Ishikawa (cell line): ENCODE results near the gene CRTAC1.

ENCODE experiments used
- CEBPB ChIP-seq: IDR thresholded peaks from 2 replicates; pipeline ENCODE4 v1.6.1; 2012
- CREB1 ChIP-seq: IDR thresholded peaks from 2 replicates; pipeline ENCODE4 v1.6.1; 2012; ENCODE audit warnings: low read depth
- EGR1 ChIP-seq: IDR thresholded peaks from 2 replicates; pipeline ENCODE4 v1.6.1; 2012
- EP300 ChIP-seq: IDR thresholded peaks from 2 replicates; pipeline ENCODE4 v1.6.1; 2012; ENCODE audit warnings: borderline replicate concordance
- FOXM1 ChIP-seq: IDR thresholded peaks from 2 replicates; pipeline ENCODE4 v1.6.1; 2012; ENCODE audit warnings: low read depth, borderline replicate concordance
- NFIC ChIP-seq: IDR thresholded peaks from 2 replicates; pipeline ENCODE4 v1.6.1; 2012
- RAD21 ChIP-seq: IDR thresholded peaks from 2 replicates; pipeline ENCODE4 v1.6.1; 2012; ENCODE audit warnings: low read depth
- TAF1 ChIP-seq: IDR thresholded peaks from 2 replicates; pipeline ENCODE4 v1.6.1; 2012; ENCODE audit warnings: low read depth, mild to moderate bottlenecking
- TCF12 ChIP-seq: IDR thresholded peaks from 2 replicates; pipeline ENCODE4 v1.6.1; 2012; ENCODE audit warnings: low read depth
- TEAD4 ChIP-seq: IDR thresholded peaks from 2 replicates; pipeline ENCODE4 v1.6.1; 2012
- YY1 ChIP-seq: IDR thresholded peaks from 2 replicates; pipeline ENCODE4 v1.6.1; 2012; ENCODE audit warnings: low read depth
- ZBTB7A ChIP-seq: IDR thresholded peaks from 2 replicates; pipeline ENCODE4 v1.6.1; 2012; ENCODE audit warnings: low read depth
- TF ChIP-seq, protein P1 (sequence below): IDR thresholded peaks from 2 replicates; pipeline ENCODE4 v1.6.1; 2012
- TF ChIP-seq, protein P2 (sequence below): IDR thresholded peaks from 2 replicates; pipeline ENCODE4 v1.6.1; 2012
- TF ChIP-seq, protein P3 (sequence below): IDR thresholded peaks from 2 replicates; pipeline ENCODE4 v1.6.1; 2012; ENCODE audit warnings: low read depth, mild to moderate bottlenecking

The CRTAC1 gene

DNA sequence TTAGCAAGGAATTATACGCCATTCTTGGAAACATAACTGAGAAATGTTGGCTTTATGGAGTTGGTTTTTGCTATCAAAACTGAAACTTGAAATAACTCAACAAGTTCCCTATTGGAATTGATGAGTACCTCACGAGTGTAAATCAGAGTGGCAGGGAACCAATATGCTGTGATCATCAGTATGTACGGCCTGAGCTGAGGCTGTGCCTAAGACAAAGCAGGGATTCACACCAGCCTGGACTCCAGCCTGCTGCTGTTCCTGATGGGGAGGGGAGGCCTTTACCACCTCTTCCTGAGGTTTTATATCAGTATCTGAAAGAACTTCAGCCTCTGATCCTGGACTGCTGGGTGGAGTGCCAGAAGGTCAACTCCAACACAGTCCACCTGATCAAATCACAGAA is 52.7 kb downstream of the CRTAC1 start:
- no peak for TF ChIP-seq EGR1
- TF ChIP-seq, protein P1, sequence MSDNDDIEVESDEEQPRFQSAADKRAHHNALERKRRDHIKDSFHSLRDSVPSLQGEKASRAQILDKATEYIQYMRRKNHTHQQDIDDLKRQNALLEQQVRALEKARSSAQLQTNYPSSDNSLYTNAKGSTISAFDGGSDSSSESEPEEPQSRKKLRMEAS: no peak

DNA sequence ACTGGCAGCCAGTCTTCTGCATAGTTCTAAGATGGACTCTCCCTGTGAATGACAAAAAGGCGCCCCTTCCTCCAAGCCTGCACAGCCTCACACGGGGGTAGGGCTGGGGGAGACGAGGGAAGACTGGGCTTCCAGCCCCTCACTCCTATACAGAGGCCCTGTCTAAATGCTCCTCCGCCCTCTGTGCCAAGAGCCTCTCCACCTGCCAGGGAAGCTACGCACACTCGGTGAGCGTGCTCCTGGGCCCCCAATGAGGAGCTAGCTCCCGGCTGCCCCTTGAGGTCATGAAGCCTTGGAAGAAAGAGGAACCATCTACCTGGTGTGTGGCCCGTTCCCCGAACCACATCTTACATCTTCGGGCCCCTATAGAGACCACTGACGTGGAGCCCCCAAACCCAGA is 54.8 kb downstream of the CRTAC1 start:
- TF ChIP-seq YY1 (no peak), EP300 (no peak), ZBTB7A (no peak), TCF12 (no peak), EGR1 (no peak), RAD21 (no peak), TAF1 (no peak), FOXM1 (no peak), TEAD4 (no peak)
- TF ChIP-seq, protein P2, sequence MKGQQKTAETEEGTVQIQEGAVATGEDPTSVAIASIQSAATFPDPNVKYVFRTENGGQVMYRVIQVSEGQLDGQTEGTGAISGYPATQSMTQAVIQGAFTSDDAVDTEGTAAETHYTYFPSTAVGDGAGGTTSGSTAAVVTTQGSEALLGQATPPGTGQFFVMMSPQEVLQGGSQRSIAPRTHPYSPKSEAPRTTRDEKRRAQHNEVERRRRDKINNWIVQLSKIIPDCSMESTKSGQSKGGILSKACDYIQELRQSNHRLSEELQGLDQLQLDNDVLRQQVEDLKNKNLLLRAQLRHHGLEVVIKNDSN: no peak
- TF ChIP-seq, protein P3, sequence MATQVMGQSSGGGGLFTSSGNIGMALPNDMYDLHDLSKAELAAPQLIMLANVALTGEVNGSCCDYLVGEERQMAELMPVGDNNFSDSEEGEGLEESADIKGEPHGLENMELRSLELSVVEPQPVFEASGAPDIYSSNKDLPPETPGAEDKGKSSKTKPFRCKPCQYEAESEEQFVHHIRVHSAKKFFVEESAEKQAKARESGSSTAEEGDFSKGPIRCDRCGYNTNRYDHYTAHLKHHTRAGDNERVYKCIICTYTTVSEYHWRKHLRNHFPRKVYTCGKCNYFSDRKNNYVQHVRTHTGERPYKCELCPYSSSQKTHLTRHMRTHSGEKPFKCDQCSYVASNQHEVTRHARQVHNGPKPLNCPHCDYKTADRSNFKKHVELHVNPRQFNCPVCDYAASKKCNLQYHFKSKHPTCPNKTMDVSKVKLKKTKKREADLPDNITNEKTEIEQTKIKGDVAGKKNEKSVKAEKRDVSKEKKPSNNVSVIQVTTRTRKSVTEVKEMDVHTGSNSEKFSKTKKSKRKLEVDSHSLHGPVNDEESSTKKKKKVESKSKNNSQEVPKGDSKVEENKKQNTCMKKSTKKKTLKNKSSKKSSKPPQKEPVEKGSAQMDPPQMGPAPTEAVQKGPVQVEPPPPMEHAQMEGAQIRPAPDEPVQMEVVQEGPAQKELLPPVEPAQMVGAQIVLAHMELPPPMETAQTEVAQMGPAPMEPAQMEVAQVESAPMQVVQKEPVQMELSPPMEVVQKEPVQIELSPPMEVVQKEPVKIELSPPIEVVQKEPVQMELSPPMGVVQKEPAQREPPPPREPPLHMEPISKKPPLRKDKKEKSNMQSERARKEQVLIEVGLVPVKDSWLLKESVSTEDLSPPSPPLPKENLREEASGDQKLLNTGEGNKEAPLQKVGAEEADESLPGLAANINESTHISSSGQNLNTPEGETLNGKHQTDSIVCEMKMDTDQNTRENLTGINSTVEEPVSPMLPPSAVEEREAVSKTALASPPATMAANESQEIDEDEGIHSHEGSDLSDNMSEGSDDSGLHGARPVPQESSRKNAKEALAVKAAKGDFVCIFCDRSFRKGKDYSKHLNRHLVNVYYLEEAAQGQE: no peak

DNA sequence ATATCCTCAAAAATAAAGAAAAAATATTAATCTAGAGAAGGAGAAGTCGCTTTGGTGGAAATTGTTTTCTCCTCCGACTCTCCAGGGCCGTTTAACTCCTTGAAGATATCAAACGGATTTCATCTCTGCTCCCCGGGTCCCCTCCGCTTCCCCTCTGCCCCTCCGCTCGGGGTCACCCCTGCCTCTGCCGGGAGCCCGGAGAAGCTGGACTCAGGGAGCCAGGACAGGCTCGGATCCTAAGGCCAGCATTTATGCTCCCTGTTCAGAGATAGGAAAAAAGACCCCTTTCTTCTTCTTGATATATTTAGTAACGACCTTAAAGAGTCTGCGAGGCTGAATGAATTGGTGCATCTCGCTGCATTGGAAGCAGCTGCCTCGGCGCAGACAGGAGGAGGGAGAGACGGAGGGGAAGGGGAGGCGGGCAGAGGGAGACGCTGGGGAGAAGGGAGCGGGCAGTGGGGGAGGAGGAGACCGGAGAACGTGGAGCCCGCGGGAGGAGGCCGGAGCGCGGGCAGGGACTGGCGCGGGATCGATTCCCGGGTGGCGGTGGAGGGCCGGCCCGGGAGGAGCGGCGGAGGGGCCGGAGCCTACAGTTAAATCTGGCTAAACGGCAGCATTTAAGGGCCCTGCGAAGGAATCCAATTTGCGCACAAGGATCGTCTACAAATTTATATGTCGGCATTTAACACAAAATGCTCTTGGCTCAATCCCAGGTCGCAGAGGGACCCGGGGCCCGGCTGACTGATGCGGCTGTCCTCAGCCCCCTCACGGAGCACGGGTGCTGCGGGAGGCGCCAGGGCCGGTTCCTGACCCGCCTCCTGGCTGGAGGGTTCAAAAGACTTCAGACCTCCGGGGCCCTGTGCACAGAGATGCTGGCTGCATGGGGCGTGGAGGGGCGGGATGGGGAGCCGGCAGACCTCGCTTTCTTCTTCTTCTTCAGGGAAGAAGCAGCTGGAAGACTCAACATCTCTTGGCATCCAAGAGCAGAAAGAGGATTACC is 55.6 kb downstream of the CRTAC1 start:
- TF ChIP-seq TEAD4: no peak
- TF ChIP-seq YY1: no peak
- no peak for TF ChIP-seq CEBPB
- no peak for TF ChIP-seq TCF12
- TF ChIP-seq, protein P3: no peak
- no peak for TF ChIP-seq EGR1
- no peak for TF ChIP-seq ZBTB7A
- TF ChIP-seq, protein P2: no peak
- no peak for TF ChIP-seq EP300
- TF ChIP-seq NFIC: no peak
- no peak for TF ChIP-seq CREB1
- TF ChIP-seq FOXM1: no peak
- TF ChIP-seq, protein P1: no peak
- TF ChIP-seq RAD21: no peak
- TF ChIP-seq TAF1: no peak

DNA sequence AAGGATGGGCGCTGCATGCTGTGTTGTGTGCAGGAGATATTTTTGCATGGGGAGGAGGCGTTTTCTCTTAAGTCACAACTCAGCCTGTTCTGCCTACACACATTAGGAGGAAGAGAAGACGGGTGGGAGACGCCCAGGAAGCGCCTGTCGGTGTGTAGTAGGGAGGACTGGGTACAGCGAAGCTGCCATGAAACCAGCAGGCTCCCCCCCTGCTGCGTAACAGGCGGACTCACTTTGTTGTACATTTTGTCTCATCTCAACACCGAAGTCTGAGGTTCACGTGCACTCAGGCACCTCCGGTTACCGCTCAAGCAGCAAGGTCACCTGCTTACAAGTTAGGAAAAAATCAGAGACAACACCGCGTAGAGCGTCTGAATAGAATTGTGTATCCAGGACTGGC is 56.3 kb downstream of the CRTAC1 start:
- no peak for TF ChIP-seq TAF1
- no peak for TF ChIP-seq TCF12
- TF ChIP-seq, protein P1: no peak
- no peak for TF ChIP-seq CEBPB
- TF ChIP-seq TEAD4: no peak
- no peak for TF ChIP-seq CREB1
- TF ChIP-seq EGR1: no peak
- TF ChIP-seq NFIC: no peak
- no peak for TF ChIP-seq FOXM1
- TF ChIP-seq, protein P3: no peak
- no peak for TF ChIP-seq ZBTB7A
- TF ChIP-seq RAD21: no peak
- no peak for TF ChIP-seq EP300
- no peak for TF ChIP-seq YY1
- TF ChIP-seq, protein P2: no peak
